ENCODE measurements around the gene THBS2. TPM values are rescaled to one million over a fixed set of nuclear protein-coding genes. Genes with fewer than 3 reads are reported as not detected.

The THBS2 gene
- total RNA-seq, 2 donors from 2014 or later = 358 to 373 TPM

DNA sequence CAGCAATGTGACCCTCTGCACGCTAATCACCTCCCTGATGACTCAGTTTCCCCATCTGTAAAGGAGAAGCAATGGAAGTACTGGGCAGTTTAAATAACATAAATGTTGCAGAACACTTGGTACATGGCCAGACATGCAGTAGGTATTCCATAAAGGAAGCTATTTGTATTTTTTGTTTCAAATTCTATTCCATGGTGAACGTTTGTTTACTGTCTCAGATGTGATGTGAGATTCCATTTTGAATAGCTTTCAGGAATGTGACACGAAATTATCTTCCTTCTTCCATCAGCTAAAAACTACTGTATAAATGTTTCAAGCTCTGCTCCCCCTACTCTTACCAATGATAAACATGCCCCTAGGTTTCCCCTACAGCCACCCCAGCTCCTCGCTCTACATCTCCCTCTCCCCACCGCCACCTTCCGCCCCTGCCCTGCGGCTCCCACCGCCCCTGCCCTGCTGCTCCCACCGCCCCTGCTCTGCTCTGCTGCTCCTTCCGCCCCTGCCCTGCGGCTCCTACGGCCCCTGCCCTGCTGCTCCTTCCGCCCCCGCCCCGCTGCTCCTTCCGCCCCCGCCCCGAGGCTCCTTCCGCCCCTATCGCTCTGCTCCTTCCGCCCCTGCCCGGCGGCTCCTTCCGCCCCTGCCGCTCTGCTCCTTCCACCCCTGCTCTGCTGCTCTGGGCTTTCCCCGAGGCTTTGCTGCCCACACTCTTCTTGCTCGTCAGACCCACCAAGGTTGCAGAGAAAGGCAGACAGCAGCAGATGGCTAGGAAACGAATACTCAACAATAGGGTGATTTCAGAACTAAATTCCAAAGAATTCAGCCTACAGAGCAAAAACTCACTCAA lies 78.9 kb downstream of the THBS2 start:
- no peak for DNase-seq (ENCODE audit: low spot score)
- intact Hi-C loops (cut with DNase I) = no loop called here

DNA sequence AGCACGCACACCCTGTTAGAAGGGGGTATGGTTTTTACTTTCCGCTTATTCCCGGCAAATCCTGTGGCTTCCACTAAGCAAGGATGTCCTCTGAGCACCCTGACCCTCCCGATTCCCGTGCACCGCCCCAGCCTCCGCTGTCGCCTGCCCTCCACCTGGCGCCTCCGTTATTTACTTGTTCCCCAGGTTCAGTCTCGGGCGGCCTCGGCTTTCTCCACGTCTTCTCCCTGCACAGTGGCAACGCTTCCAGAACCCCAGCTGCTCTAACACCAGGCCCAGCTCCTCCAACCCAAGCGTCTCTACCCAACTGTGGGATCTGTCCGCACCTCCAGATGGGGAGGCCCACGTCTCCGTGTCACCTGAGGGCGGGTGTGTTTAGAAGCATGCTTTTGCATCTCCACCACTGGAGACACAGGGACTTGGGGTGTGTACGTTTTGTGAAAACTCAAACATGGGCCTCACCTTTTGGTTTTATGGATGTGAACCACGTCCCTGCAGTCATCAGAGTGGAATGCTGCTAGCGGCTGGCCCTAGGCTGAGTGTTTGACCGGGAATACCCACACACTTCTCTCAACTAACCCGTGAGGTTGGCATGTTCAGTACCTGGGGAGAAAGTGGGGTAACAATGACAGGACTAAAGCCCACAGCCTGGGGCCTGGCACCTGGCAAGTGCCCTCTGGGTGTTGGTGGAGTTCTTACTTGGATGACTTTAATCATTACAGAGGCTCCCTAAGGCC lies 79.9 kb downstream of the THBS2 start:
- no peak for DNase-seq (ENCODE audit: low spot score)
- intact Hi-C loops (cut with DNase I) = no loop called here

DNA sequence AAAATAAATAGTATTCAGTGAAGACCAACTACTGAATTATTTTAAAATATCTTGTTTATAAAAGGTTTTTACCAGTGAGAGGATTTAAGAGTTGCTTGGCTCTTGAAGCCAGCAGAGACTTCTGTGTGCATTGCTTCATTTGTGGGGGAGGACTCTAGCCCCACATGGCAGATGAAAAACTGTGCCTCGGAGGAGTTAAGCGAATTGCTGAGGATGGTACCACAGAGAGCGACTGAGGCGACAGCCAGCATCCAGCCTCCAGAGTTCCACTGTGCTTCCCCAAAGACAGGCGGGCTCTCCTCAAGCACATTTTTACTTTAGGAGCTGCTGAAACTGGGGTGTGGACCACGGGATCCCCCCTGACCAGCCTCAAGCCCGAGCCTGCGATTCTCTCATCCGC lies 80.7 kb downstream of the THBS2 start:
- intact Hi-C loops (cut with DNase I) = no loop called here
- DNase-seq (ENCODE audit: low spot score) = no peak

DNA sequence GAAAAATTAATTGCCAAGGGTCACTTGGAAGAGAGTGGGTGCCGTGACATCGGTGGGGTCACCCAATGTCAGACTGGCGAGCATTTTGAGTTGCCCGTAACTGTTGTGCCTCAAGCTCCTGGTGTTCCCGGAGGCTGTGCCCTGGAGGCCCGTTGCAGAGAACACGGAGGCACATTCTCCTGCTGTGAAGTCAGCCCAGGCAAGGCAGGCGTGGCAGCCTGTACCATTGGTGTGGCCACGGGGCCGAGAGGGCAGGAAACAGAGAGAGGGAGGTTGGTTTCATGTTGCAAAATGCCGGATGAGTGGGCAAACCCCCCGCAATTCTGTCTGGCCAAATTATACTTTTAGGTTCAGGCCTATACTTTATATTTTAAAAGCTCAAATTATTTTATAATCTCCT lies 81.2 kb downstream of the THBS2 start:
- DNase-seq (ENCODE audit: low spot score) = peak; percentile 96
- intact Hi-C loops (cut with DNase I) = no loop called here

DNA sequence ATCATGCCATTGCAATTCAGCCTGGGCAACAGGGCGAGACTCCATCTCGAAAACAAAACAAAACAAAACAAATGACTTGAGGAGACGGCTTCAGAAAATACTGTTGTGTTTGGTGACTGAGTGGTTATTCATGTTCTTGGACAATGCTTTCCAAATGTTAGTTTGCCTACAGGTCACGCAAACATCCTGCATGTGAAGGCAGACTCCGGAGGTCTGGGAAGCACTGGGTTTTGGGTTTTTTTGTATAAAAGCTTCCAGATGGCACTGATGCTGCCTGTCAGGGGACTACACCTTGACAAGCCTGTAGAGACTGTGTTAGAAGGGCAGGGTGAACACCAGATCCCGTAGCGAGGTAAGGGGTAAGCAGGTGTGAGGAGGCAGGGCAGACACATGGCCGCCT lies 81.7 kb downstream of the THBS2 start:
- DNase-seq (ENCODE audit: low spot score) = peak; percentile 19
- intact Hi-C loops (cut with DNase I) = no loop called here

DNA sequence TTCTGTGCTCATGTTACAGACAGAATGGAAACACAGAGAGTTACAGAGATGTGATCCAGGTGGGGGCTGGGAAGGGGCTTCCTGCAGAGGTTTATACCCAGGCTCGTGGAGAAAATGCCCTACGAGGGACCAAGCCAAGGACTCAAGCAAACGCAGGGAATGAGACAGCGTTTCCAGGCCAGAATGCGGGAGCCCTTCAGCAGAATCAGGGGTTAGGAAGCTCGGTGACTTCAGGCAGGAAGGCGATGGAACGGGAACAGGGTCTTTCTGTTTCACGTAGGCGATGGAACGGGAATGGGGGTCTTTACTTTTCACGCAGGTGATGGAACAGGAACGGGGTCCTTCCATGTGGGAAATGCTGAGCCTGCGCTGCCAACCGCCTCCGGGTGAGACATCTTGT lies 82.6 kb downstream of the THBS2 start:
- no peak for DNase-seq (ENCODE audit: low spot score)
- intact Hi-C loops (cut with DNase I) = no loop called here

DNA sequence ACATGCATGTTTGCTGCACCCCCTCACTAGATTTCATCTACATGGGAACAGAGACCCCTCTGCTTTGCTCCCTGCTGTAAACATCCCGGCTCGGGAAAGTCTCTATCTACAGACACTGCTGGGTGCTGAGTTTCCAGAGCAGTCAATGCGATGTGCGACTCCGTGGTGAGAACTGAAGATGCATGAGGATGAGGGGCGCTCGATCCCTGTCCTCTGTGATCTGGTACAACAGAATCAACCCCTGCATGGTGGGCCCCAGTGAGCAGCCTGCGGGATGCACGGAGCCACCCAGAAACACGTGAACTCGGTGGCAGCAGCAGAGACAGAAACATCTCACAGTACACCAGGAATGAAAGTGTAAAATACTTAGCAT lies 83.1 kb downstream of the THBS2 start:
- intact Hi-C loops (cut with DNase I) = no loop called here
- DNase-seq (ENCODE audit: low spot score) = peak; percentile 35

DNA sequence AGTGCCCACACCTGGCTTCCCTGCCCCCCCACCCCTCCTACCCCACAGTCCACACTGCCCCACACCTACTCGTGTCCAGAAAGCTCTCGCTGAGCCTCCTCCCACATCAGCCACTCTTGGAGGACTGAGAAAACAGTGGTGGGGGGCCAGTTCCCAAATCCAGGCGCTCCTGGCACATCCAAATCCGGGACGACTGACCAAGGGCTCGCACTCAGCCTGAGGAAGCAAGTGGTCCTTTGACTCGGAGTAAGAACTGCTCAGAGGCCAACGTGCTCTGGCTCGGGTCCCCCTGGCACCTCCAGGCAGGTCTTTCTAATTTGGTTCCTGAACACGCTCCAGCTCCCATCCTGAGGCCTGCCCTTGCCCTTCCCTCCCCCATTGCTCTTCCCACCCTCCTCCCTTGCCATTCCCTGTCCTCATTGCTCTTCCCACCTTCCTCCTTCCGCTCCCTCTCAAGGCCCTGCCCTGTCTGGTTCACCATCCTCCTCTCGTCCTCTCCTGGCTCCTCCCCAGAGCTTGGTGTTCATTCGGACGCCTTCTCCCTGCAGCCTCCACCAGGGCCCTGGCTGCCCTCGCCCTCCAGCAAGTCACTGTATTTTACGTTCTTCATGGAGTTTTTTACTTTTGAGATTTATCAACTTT lies 83.6 kb downstream of the THBS2 start:
- DNase-seq (ENCODE audit: low spot score) = peak; percentile 77
- intact Hi-C loops (cut with DNase I) = no loop called here

DNA sequence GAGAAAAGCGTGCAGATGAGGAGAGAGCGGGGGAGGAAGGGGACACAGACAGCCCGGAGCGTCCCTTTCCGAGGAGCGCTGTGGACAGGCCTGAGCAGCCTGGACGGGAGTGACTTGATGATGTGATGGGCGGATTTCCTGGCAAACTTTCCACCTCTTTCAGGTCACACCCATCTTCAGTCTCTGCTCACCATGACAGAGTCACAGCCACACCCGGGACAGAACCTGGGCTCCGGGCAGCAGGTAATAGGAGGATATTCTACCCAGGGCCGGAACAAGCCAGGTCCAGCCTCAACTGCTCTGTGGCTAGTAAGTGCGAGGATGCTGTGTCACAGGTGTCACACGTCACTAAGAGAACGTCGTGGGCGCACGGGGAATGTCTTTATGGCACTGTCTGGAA lies 84.3 kb downstream of the THBS2 start:
- DNase-seq (ENCODE audit: low spot score) = peak; percentile 83
- intact Hi-C loops (cut with DNase I) = no loop called here

DNA sequence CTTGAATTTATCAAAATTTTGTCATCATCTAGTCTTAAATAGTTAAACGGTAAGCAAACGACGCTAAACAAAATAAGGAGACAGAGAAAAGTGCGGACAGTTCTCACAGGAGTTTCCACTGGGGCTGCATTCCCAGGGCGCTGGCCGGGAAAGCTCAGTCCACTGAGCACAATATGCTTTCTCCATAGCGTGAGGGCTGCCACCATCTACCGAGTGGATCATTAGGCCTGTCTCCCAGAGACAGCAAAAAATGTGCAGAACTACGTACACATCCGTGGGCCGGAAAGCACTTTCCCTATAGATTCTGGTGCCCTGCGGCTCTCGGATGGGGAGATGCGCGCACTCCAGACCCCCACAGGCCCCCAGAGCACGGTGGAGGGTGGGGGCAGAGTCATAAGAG lies 84.9 kb downstream of the THBS2 start:
- intact Hi-C loops (cut with DNase I) = no loop called here
- DNase-seq (ENCODE audit: low spot score) = no peak

DNA sequence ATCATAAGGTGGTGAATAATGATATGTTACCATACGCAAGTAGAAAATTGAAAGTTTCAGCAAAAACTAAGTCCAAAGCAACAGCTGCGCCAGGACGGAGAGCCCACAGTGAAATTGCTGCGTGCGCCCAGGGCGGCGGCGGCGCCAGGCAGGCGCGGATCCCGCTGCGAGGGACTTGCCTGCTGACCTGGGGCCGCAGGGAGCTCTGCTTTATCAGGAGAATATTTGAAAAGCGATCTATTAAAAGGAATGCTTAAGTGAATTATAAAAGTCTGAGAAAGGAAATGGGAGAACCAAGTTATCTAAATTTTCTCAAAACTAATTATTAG lies 85.4 kb downstream of the THBS2 start:
- DNase-seq (ENCODE audit: low spot score) = no peak
- intact Hi-C loops (cut with DNase I) = no loop called here

DNA sequence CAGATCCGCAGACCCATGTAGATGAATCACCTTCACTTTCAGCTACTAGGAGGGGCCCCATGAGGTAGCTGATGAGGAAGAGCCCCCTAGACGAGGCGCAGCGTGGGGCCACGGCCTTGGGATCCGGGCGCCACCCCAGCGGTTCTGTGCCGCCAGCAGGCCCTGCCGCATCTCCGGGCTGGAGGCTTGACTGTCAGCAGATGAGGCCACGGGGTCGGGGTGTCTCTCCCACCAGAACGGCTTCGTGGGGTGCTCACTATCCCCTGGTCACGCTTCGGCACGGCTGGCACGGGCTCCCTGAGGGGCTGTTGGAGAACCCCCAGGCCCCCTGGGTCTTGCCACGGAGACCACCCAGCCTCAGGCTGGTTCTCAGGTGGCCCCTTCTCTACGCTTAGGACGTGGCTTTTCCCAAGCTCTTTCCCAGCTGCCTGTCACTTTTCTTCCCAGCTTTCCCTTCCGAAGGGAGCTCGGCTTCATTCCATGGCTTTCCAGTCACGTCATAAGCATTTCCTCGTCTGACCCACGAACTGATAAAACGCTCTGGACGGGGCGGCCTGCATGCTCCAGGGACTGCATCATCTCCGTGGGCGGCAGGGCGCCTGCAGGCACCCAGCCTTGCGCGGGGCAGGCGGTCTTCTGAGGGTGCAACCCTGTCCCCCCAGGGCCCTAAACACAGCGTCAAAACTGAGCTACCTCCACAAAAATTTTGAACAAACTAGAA lies 85.9 kb downstream of the THBS2 start:
- peak; percentile 95 for DNase-seq (ENCODE audit: low spot score)
- intact Hi-C loops (cut with DNase I) = no loop called here

DNA sequence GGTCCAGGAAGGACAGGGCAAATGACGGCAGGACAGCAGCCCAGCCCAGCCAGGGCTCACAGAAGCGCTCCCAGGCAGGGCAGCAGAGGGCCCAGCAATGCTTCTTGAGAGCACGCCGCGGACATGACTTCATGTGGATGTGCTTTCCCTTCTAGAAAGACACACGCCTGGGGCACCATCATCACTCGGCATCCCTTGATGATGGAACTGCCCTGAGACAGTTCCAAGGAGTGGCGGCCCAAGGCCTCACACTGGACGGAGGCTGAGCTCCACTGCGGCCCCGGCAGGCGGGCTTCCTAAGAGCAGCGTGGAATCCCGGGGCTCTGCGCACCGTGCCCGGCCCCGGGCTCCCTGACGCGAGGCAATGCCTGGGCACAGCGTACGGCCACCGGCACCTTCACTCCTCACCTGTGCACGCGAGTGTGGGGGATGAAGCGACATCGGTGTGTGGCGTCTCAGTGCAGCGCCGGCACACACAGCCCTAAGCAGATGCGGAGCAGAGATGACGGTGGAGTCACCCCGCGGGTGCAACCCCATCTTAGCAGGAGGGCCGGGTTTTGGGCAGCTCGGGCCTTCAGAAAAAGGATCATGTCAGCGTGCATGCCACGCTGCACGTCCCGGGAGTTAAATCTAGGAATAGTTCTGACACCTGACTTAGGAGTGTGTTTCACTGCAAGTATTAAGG lies 86.6 kb downstream of the THBS2 start:
- DNase-seq (ENCODE audit: low spot score) = peak; percentile 75
- intact Hi-C loops (cut with DNase I) = no loop called here
